ENCODE results near the gene TRPM7. TPM values are rescaled to one million over a fixed set of nuclear protein-coding genes. Genes with fewer than 3 reads are reported as not detected.
A peak's percentile ranks its signal among the peaks of the same experiment; 100 is the strongest.
"Not testable (repeated sequence)": the region's sequence is repeated elsewhere in the genome, so short reads cannot be mapped to it uniquely, and the experiment has no call there.

The TRPM7 gene
- total and polyA plus RNA-seq, 7 experiments from 2014 or later, result 14.3 to 62.3 (median 36.5) TPM

DNA sequence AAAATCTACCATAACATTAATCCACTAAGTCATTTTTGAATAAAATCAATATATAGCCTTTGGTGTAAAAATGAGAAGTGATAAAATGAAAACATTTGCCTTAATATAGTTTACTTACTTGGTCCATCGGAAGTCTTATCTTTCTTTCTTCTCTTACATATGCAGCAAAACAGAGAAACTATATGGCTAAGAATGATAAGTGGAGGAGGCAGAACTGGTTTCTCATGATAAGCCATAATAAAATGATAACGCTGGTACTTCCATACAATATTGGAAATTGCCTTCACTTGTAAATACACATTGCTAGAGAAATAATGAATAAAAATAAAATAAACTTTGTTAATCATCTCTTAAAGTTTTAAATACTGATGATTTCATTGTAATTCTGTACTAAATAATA, 92.3 kb downstream of the TRPM7 start:
- no peaks in the 10 kb centered on the region for H3K4me1 ChIP-seq (ENCODE audit: control insufficient read depth in 2 of 2, insufficient read depth in 2 of 2, low read length in 2 of 2)
- ATAC-seq (no peak), DNase-seq (no peak)
- no peak overlapping the region for H3K4me3 ChIP-seq (ENCODE audit: low read length)
- H3K4me1 Mint-ChIP-seq, result peaks cover 0 to 4% (median 0%) of the 10 kb centered on the region in 7 donors
- no peaks in the 10 kb centered on the region for H3K9me3 Mint-ChIP-seq
- H3K27ac Mint-ChIP-seq, result no peak overlapping the region
- ChIA-PET POLR2A (no interaction called here), CTCF (no interaction called here)
- no peaks in the 10 kb centered on the region for H3K27me3 Mint-ChIP-seq
- intact Hi-C loops (cut with micrococcal nuclease), result no loop called here
- peaks cover 6 to 66% (median 46%) of the 10 kb centered on the region in 3 experiments for H3K36me3 ChIP-seq (ENCODE audit: control insufficient read depth in 2 of 3, insufficient read depth in 3 of 3, low read length in 3 of 3)
- no peak overlapping the region for H3K4me3 Mint-ChIP-seq
- H3K27me3 ChIP-seq (ENCODE audit: control insufficient read depth in 2 of 2, insufficient read depth in 2 of 2, low read length in 2 of 2), result no peaks in the 10 kb centered on the region
- H3K27ac ChIP-seq (ENCODE audit: low read depth, low read length), result no peak overlapping the region
- no peaks in the 10 kb centered on the region for H3K9me3 ChIP-seq (ENCODE audit: control insufficient read depth in 2 of 3, low read length in 3 of 3)
- H3K36me3 Mint-ChIP-seq, result peaks cover 10 to 46% (median 23%) of the 10 kb centered on the region in 5 donors

GRCh38 chr15:50593761-50594160, 92.8 kb downstream of the TRPM7 start:
- peaks cover 10 to 44% (median 25%) of the 10 kb centered on the region in 5 donors for H3K36me3 Mint-ChIP-seq
- ATAC-seq, result no peak
- H3K27me3 Mint-ChIP-seq, result no peaks in the 10 kb centered on the region
- no peaks in the 10 kb centered on the region for H3K9me3 ChIP-seq (ENCODE audit: control insufficient read depth in 2 of 3, low read length in 3 of 3)
- no peak overlapping the region for H3K4me3 ChIP-seq (ENCODE audit: low read length)
- H3K27ac ChIP-seq (ENCODE audit: low read depth, low read length), result no peak overlapping the region
- peaks cover 0 to 4% (median 0%) of the 10 kb centered on the region in 7 donors for H3K4me1 Mint-ChIP-seq
- H3K27me3 ChIP-seq (ENCODE audit: control insufficient read depth in 2 of 2, insufficient read depth in 2 of 2, low read length in 2 of 2), result no peaks in the 10 kb centered on the region
- H3K27ac Mint-ChIP-seq, result peak overlapping the region in 2 of 9 donors; percentile 11 to 28
- CTCF ChIA-PET, result no interaction called here
- H3K4me3 Mint-ChIP-seq, result no peak overlapping the region
- POLR2A ChIA-PET, result no interaction called here
- H3K4me1 ChIP-seq (ENCODE audit: control insufficient read depth in 2 of 2, insufficient read depth in 2 of 2, low read length in 2 of 2), result no peaks in the 10 kb centered on the region
- DNase-seq, result no peak
- intact Hi-C loops (cut with micrococcal nuclease), result no loop called here
- H3K36me3 ChIP-seq (ENCODE audit: control insufficient read depth in 2 of 3, insufficient read depth in 3 of 3, low read length in 3 of 3), result peaks cover 6 to 71% (median 46%) of the 10 kb centered on the region in 3 experiments
- H3K9me3 Mint-ChIP-seq, result no peaks in the 10 kb centered on the region

GRCh38 chr15:50590288-50590687, 96.3 kb downstream of the TRPM7 start:
- no peaks in the 10 kb centered on the region for H3K9me3 ChIP-seq (ENCODE audit: control insufficient read depth in 2 of 3, low read length in 3 of 3)
- no peak for ATAC-seq

GRCh38 chr15:50577492-50577891, 109.1 kb downstream of the TRPM7 start:
- Mint-ChIP-seq H3K4me1 (peaks cover 0 to 2% (median 0%) of the 10 kb centered on the region in 7 donors), H3K27ac (peak overlapping the region in 1 of 9 donors; percentile 54), H3K4me3 (no peak overlapping the region), H3K36me3 (peaks cover 0 to 28% (median 17%) of the 10 kb centered on the region in 5 donors), H3K9me3 (no peaks in the 10 kb centered on the region), H3K27me3 (no peaks in the 10 kb centered on the region)
- POLR2A ChIA-PET, result no interaction called here
- no peaks in the 10 kb centered on the region for H3K4me1 ChIP-seq (ENCODE audit: control insufficient read depth in 2 of 2, insufficient read depth in 2 of 2, low read length in 2 of 2)
- CTCF ChIA-PET, result no interaction called here
- DNase-seq, result no peak
- intact Hi-C loops (cut with micrococcal nuclease), result loop anchor here in 1 of 2 donors (10.0 kb wide), 1 partner anchor 297 kb away; no protein-coding TSS in a partner anchor
- H3K27ac ChIP-seq (ENCODE audit: low read depth, low read length), result no peak overlapping the region
- H3K9me3 ChIP-seq (ENCODE audit: control insufficient read depth in 2 of 3, low read length in 3 of 3), result no peaks in the 10 kb centered on the region
- H3K36me3 ChIP-seq (ENCODE audit: control insufficient read depth in 2 of 3, insufficient read depth in 3 of 3, low read length in 3 of 3), result peaks cover 9 to 46% (median 9%) of the 10 kb centered on the region in 3 experiments
- no peaks in the 10 kb centered on the region for H3K27me3 ChIP-seq (ENCODE audit: control insufficient read depth in 2 of 2, insufficient read depth in 2 of 2, low read length in 2 of 2)
- no peak for ATAC-seq
- no peak overlapping the region for H3K4me3 ChIP-seq (ENCODE audit: low read length)

More at GRCh38 chr15:50590288-50590687, 96.3 kb downstream of the TRPM7 start:
- Mint-ChIP-seq H3K4me3 (no peak overlapping the region), H3K4me1 (peaks cover 0 to 4% (median 0%) of the 10 kb centered on the region in 7 donors), H3K27me3 (no peaks in the 10 kb centered on the region), H3K27ac (no peak overlapping the region), H3K36me3 (peaks cover 5 to 42% (median 28%) of the 10 kb centered on the region in 5 donors), H3K9me3 (no peaks in the 10 kb centered on the region)
- POLR2A ChIA-PET, result no interaction called here
- CTCF ChIA-PET, result no interaction called here
- Histone ChIP-seq H3K36me3 (ENCODE audit: control insufficient read depth in 2 of 3, insufficient read depth in 3 of 3, low read length in 3 of 3) (peaks cover 6 to 63% (median 36%) of the 10 kb centered on the region in 3 experiments), H3K4me3 (ENCODE audit: low read length) (no peak overlapping the region), H3K27ac (ENCODE audit: low read depth, low read length) (no peak overlapping the region), H3K27me3 (ENCODE audit: control insufficient read depth in 2 of 2, insufficient read depth in 2 of 2, low read length in 2 of 2) (no peaks in the 10 kb centered on the region), H3K4me1 (ENCODE audit: control insufficient read depth in 2 of 2, insufficient read depth in 2 of 2, low read length in 2 of 2) (no peaks in the 10 kb centered on the region)
- no peak for DNase-seq
- intact Hi-C loops (cut with micrococcal nuclease), result no loop called here

DNA sequence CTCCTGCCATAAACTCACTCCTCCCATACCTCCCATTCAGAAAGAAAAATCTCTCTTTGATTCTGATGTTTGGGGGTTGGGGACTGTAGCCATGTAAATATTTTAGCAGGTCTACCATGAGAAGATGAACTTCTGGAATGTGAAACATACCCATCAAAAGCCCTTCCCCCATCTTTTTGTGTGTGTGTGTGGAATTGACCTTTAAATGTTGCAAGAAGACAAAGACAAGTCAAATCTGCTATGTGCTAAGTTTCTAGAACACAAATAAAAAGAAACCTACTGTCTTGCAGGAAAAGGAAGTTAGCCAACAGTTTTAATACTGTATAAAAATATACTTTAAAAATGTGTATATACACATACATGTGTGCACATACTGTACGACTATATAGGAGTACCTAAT, 110.4 kb downstream of the TRPM7 start:
- no peaks in the 10 kb centered on the region for H3K27me3 ChIP-seq (ENCODE audit: control insufficient read depth in 2 of 2, insufficient read depth in 2 of 2, low read length in 2 of 2)
- H3K4me3 ChIP-seq (ENCODE audit: low read length), result no peak overlapping the region
- Mint-ChIP-seq H3K27me3 (no peaks in the 10 kb centered on the region), H3K27ac (peak overlapping the region in 1 of 9 donors; percentile 9), H3K4me1 (peaks cover 0 to 2% (median 0%) of the 10 kb centered on the region in 7 donors), H3K9me3 (no peaks in the 10 kb centered on the region), H3K36me3 (peaks cover 0 to 31% (median 15%) of the 10 kb centered on the region in 5 donors), H3K4me3 (no peak overlapping the region)
- H3K36me3 ChIP-seq (ENCODE audit: control insufficient read depth in 2 of 3, insufficient read depth in 3 of 3, low read length in 3 of 3), result peaks cover 9 to 44% (median 12%) of the 10 kb centered on the region in 3 experiments
- H3K27ac ChIP-seq (ENCODE audit: low read depth, low read length), result no peak overlapping the region
- DNase-seq, result no peak
- intact Hi-C loops (cut with micrococcal nuclease), result loop anchor here in 1 of 2 donors (10.0 kb wide), 1 partner anchor 299 kb away; no protein-coding TSS in a partner anchor
- H3K4me1 ChIP-seq (ENCODE audit: control insufficient read depth in 2 of 2, insufficient read depth in 2 of 2, low read length in 2 of 2), result no peaks in the 10 kb centered on the region
- CTCF ChIA-PET, result no interaction called here
- no peak for ATAC-seq
- POLR2A ChIA-PET, result no interaction called here
- H3K9me3 ChIP-seq (ENCODE audit: control insufficient read depth in 2 of 3, low read length in 3 of 3), result no peaks in the 10 kb centered on the region

GRCh38 chr15:50573842-50574241, 112.8 kb downstream of the TRPM7 start:
- H3K27me3 ChIP-seq (ENCODE audit: control insufficient read depth in 2 of 2, insufficient read depth in 2 of 2, low read length in 2 of 2); H3K4me3 ChIP-seq (ENCODE audit: low read length); H3K4me1 Mint-ChIP-seq; H3K9me3 ChIP-seq (ENCODE audit: control insufficient read depth in 2 of 3, low read length in 3 of 3); H3K27ac Mint-ChIP-seq; ATAC-seq; DNase-seq; CTCF ChIA-PET; H3K4me1 ChIP-seq (ENCODE audit: control insufficient read depth in 2 of 2, insufficient read depth in 2 of 2, low read length in 2 of 2); H3K4me3 Mint-ChIP-seq; H3K27me3 Mint-ChIP-seq; POLR2A ChIA-PET; H3K27ac ChIP-seq (ENCODE audit: low read depth, low read length); H3K9me3 Mint-ChIP-seq: not testable (repeated sequence)
- intact Hi-C loops (cut with micrococcal nuclease), result loop anchor here in 1 of 2 donors (10.0 kb wide), 1 partner anchor 301 kb away; no protein-coding TSS in a partner anchor
- H3K36me3 ChIP-seq (ENCODE audit: control insufficient read depth in 2 of 3, insufficient read depth in 3 of 3, low read length in 3 of 3), result peaks cover 8 to 51% (median 15%) of the 10 kb centered on the region in 3 experiments
- H3K36me3 Mint-ChIP-seq, result peaks cover 0 to 41% (median 20%) of the 10 kb centered on the region in 5 donors

DNA sequence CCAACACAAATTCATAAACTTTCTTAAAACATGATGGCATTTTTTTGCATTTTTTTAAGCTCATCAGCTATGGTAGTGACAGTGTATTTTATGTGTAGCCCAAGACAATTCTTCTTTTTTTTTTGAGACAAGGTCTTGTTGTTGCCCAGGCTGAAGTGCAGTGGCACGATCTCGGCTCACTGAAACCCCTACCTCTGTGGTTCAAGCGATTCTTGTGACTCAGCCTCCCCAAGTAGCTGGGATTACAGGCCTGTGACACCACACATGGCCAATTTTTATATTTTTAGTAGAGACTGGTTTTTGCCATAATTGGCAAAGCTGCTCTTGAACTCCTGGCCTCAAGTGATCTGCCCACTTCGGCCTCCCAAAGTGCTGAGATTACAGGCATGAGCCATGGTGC, 122.8 kb downstream of the TRPM7 start:
- POLR2A ChIA-PET, result no interaction called here
- H3K36me3 Mint-ChIP-seq, result peaks cover 12 to 42% (median 23%) of the 10 kb centered on the region in 5 donors
- CTCF ChIA-PET, result no interaction called here

More for the DNA sequence above, 122.8 kb downstream of the TRPM7 start:
- DNase-seq, result no peak
- Histone ChIP-seq H3K27me3 (ENCODE audit: control insufficient read depth in 2 of 2, insufficient read depth in 2 of 2, low read length in 2 of 2) (no peaks in the 10 kb centered on the region), H3K27ac (ENCODE audit: low read depth, low read length) (no peak overlapping the region), H3K4me1 (ENCODE audit: control insufficient read depth in 2 of 2, insufficient read depth in 2 of 2, low read length in 2 of 2) (no peaks in the 10 kb centered on the region), H3K4me3 (ENCODE audit: low read length) (no peak overlapping the region), H3K36me3 (ENCODE audit: control insufficient read depth in 2 of 3, insufficient read depth in 3 of 3, low read length in 3 of 3) (peaks cover 0 to 28% (median 4%) of the 10 kb centered on the region in 3 experiments), H3K9me3 (ENCODE audit: control insufficient read depth in 2 of 3, low read length in 3 of 3) (no peaks in the 10 kb centered on the region)
- Mint-ChIP-seq H3K4me3 (no peak overlapping the region), H3K27ac (peak overlapping the region in 4 of 9 donors; percentile 6 to 76 (median 30)), H3K27me3 (no peaks in the 10 kb centered on the region), H3K9me3 (no peaks in the 10 kb centered on the region), H3K4me1 (peaks cover 0 to 15% (median 4%) of the 10 kb centered on the region in 7 donors)
- ATAC-seq, result no peak
- intact Hi-C loops (cut with micrococcal nuclease), result loop anchor here in 1 of 2 donors (10.0 kb wide), 1 partner anchor 209 kb away; the partner anchor contains the start of gene GABPB1
